Measurements from ENCODE around the gene UBE2R2.
A peak's percentile ranks its signal among the peaks of the same experiment; 100 is the strongest.

UBE2R2 gene

DNA sequence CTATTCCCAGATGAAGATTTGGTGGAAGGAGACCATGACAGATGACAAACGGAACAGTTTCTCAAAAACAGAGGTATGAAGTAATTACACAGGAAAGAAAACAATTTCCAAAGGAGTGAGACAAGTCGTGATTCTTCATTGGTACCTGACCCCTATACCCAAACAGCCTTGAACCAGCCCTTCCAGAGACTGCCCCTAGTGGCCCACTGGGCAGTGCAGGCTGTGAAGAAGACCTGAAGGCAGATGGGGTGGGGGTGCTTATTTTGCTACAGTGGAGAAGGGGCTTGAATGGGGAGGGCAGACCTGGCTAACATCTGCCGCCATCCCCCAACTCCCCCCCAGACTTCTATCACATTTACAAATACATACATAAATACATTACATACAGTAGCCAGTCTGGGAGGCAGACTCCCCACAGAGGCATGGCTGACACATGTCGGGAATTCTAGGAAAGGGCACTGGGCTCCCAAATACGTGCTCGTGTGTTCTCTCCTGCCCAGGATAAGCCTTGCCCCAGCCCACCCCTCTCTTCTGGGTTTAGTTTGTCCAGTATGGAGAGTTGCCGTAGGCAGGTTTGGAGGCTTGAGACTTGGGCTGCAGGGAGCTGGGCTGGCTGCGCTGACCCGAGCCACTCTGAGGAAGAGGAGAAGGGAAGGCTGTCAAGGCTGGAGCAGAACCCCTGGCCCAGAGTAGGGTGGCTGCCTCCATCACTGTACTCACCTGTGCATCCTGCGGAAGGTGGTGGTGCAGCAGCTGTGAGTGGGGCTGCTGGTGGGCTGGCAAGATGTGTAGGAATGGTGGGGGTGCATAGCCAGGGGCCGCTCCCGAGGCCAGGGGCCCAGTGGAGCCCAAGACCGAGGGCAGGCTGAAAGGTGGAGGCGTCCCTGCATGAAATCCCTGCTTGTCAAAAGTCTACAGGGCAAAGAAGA is 105.3 kb downstream of the UBE2R2 start:
- Histone ChIP-seq H3K4me2 (ENCODE audit: insufficient read depth, low read length, poor library complexity, severe bottlenecking) (no peak overlapping the region), H2BK5ac (ENCODE audit: low read length) (no peak overlapping the region), H2AK5ac (ENCODE audit: low read depth, low read length) (no peak overlapping the region), H3K4ac (ENCODE audit: low read length) (no peak overlapping the region), H4K8ac (ENCODE audit: low read depth, low read length) (no peak overlapping the region), H2BK12ac (ENCODE audit: low read length) (no peak overlapping the region), H3K79me1 (ENCODE audit: low read depth, low read length) (no peaks in the 10 kb centered on the region), H3K4me1 (ENCODE audit: control insufficient read depth in 2 of 2, insufficient read depth in 1 of 2, low read depth in 1 of 2, low read length in 2 of 2) (peaks cover 0 to 3% of the 10 kb centered on the region in 2 donors), H2BK120ac (ENCODE audit: low read depth, low read length) (no peak overlapping the region), H4K91ac (ENCODE audit: low read depth, low read length, poor library complexity) (no peak overlapping the region), H3K14ac (ENCODE audit: low read length) (no peak overlapping the region), H3K9ac (ENCODE audit: low read depth, low read length, poor library complexity) (no peak overlapping the region), H3K27me3 (ENCODE audit: control insufficient read depth in 3 of 3, insufficient read depth in 3 of 3, low read depth in 1 of 3, low read length in 3 of 3) (no peaks in the 10 kb centered on the region), H3K23ac (ENCODE audit: low read depth, low read length, poor library complexity) (no peak overlapping the region), H3K36me3 (replicated peaks in 1 of 2; ENCODE audit: control insufficient read depth in 2 of 2, insufficient read depth in 2 of 2, low read length in 2 of 2) (peaks cover 58 to 99% of the 10 kb centered on the region in 2 donors), H3K4me3 (ENCODE audit: low read length in 2 of 2) (no peak overlapping the region), H2AFZ (ENCODE audit: low read length) (no peak overlapping the region), H3K18ac (ENCODE audit: low read length) (no peak overlapping the region), H3K27ac (replicated peaks; ENCODE audit: low read length) (no peak overlapping the region), H2BK15ac (ENCODE audit: low read length) (no peak overlapping the region), H3K9me3 (replicated peaks in 1 of 2; ENCODE audit: control insufficient read depth in 2 of 2, insufficient read depth in 1 of 2, low read depth in 1 of 2, low read length in 2 of 2) (no peaks in the 10 kb centered on the region)
- no CpG with 5 or more reads among the region's 14 CpGs for WGBS, 2 donors (ENCODE audit: extremely low coverage in 2 of 2, insufficient read length in 2 of 2, insufficient replicate concordance in 1 of 2)
- DNase-seq (ENCODE audit: low spot score) = no peak

- no peak overlapping the region for H3K4me3 ChIP-seq (ENCODE audit: low read length in 2 of 2)
- no peaks in the 10 kb centered on the region for H3K9me3 ChIP-seq (replicated peaks in 1 of 2; ENCODE audit: control insufficient read depth in 2 of 2, insufficient read depth in 1 of 2, low read depth in 1 of 2, low read length in 2 of 2)
- peak overlapping the region; percentile 54 for H4K8ac ChIP-seq (ENCODE audit: low read depth, low read length)
- WGBS, 2 donors (ENCODE audit: extremely low coverage in 2 of 2, insufficient read length in 2 of 2, insufficient replicate concordance in 1 of 2) = no CpG with 5 or more reads among the region's 4 CpGs
- H4K91ac ChIP-seq (ENCODE audit: low read depth, low read length, poor library complexity) = no peak overlapping the region
- no peak overlapping the region for H2AK5ac ChIP-seq (ENCODE audit: low read depth, low read length)
- peak overlapping the region; percentile 13 for H2BK5ac ChIP-seq (ENCODE audit: low read length)
- no peak for DNase-seq (ENCODE audit: low spot score)
- peaks cover 3% of the 10 kb centered on the region for H3K79me1 ChIP-seq (ENCODE audit: low read depth, low read length)
- H3K23ac ChIP-seq (ENCODE audit: low read depth, low read length, poor library complexity) = no peak overlapping the region
- no peaks in the 10 kb centered on the region for H3K27me3 ChIP-seq (ENCODE audit: control insufficient read depth in 3 of 3, insufficient read depth in 3 of 3, low read depth in 1 of 3, low read length in 3 of 3)
- H3K4ac ChIP-seq (ENCODE audit: low read length) = no peak overlapping the region
- H2AFZ ChIP-seq (ENCODE audit: low read length) = no peak overlapping the region
- H3K4me1 ChIP-seq (ENCODE audit: control insufficient read depth in 2 of 2, insufficient read depth in 1 of 2, low read depth in 1 of 2, low read length in 2 of 2) = peaks cover 0 to 3% of the 10 kb centered on the region in 2 donors
- H3K27ac ChIP-seq (replicated peaks; ENCODE audit: low read length) = no peak overlapping the region
- H3K14ac ChIP-seq (ENCODE audit: low read length) = no peak overlapping the region
- no peak overlapping the region for H3K4me2 ChIP-seq (ENCODE audit: insufficient read depth, low read length, poor library complexity, severe bottlenecking)
- peaks cover 62 to 99% of the 10 kb centered on the region in 2 donors for H3K36me3 ChIP-seq (replicated peaks in 1 of 2; ENCODE audit: control insufficient read depth in 2 of 2, insufficient read depth in 2 of 2, low read length in 2 of 2)
- H3K9ac ChIP-seq (ENCODE audit: low read depth, low read length, poor library complexity) = no peak overlapping the region
- peak overlapping the region; percentile 76 for H2BK120ac ChIP-seq (ENCODE audit: low read depth, low read length)
- no peak overlapping the region for H3K18ac ChIP-seq (ENCODE audit: low read length)
- no peak overlapping the region for H2BK15ac ChIP-seq (ENCODE audit: low read length)
- H2BK12ac ChIP-seq (ENCODE audit: low read length) = no peak overlapping the region
These were observed 106.1 kb downstream of the UBE2R2 start for GRCh38 chr9:33923079-33923478.

GRCh38 chr9:33923998-33924701 is 107.2 kb downstream of the UBE2R2 start:
- no peak overlapping the region for H3K4ac ChIP-seq (ENCODE audit: low read length)
- H3K18ac ChIP-seq (ENCODE audit: low read length) = no peak overlapping the region
- peak overlapping the region; percentile 59 for H3K23ac ChIP-seq (ENCODE audit: low read depth, low read length, poor library complexity)
- H2BK12ac ChIP-seq (ENCODE audit: low read length) = no peak overlapping the region
- H3K27me3 ChIP-seq (ENCODE audit: control insufficient read depth in 3 of 3, insufficient read depth in 3 of 3, low read depth in 1 of 3, low read length in 3 of 3) = no peaks in the 10 kb centered on the region
- no peak overlapping the region for H2BK15ac ChIP-seq (ENCODE audit: low read length)
- H2BK120ac ChIP-seq (ENCODE audit: low read depth, low read length) = no peak overlapping the region
- H3K79me1 ChIP-seq (ENCODE audit: low read depth, low read length) = peaks cover 3% of the 10 kb centered on the region
- no peak overlapping the region for H2AK5ac ChIP-seq (ENCODE audit: low read depth, low read length)
- H3K27ac ChIP-seq (replicated peaks; ENCODE audit: low read length) = no peak overlapping the region
- no CpG with 5 or more reads among the region's 14 CpGs for WGBS, 2 donors (ENCODE audit: extremely low coverage in 2 of 2, insufficient read length in 2 of 2, insufficient replicate concordance in 1 of 2)
- H2AFZ ChIP-seq (ENCODE audit: low read length) = no peak overlapping the region
- peaks cover 63 to 99% of the 10 kb centered on the region in 2 donors for H3K36me3 ChIP-seq (replicated peaks in 1 of 2; ENCODE audit: control insufficient read depth in 2 of 2, insufficient read depth in 2 of 2, low read length in 2 of 2)
- peaks cover 0 to 3% of the 10 kb centered on the region in 2 donors for H3K4me1 ChIP-seq (ENCODE audit: control insufficient read depth in 2 of 2, insufficient read depth in 1 of 2, low read depth in 1 of 2, low read length in 2 of 2)
- H3K9ac ChIP-seq (ENCODE audit: low read depth, low read length, poor library complexity) = no peak overlapping the region
- no peak overlapping the region for H4K91ac ChIP-seq (ENCODE audit: low read depth, low read length, poor library complexity)
- H3K4me3 ChIP-seq (ENCODE audit: low read length in 2 of 2) = no peak overlapping the region
- H3K14ac ChIP-seq (ENCODE audit: low read length) = no peak overlapping the region
- H2BK5ac ChIP-seq (ENCODE audit: low read length) = peak overlapping the region; percentile 43
- no peak overlapping the region for H4K8ac ChIP-seq (ENCODE audit: low read depth, low read length)
- DNase-seq (ENCODE audit: low spot score) = no peak
- no peak overlapping the region for H3K4me2 ChIP-seq (ENCODE audit: insufficient read depth, low read length, poor library complexity, severe bottlenecking)
- no peaks in the 10 kb centered on the region for H3K9me3 ChIP-seq (replicated peaks in 1 of 2; ENCODE audit: control insufficient read depth in 2 of 2, insufficient read depth in 1 of 2, low read depth in 1 of 2, low read length in 2 of 2)
